Uterus (tissue), 4 donors: ENCODE results near the gene KLF7. TPM values are rescaled to one million over a fixed set of nuclear protein-coding genes. Genes with fewer than 3 reads are reported as not detected.

ENCODE experiments used
- DNase-seq, 2 donors: peaks; one replicate each; pipeline ENCODE4 v3.0.0-alpha.2; 2019 to 2020
- H3K27ac ChIP-seq, 2 donors: fragments of 200-600 bp; sonication (generic); 1 replicate in 1 of 2; 2 replicates in 1 of 2; pipeline ENCODE4 v1.5.1; 2016 to 2018
- H3K27me3 ChIP-seq, 2 donors: fragments of 200-600 bp; sonication (generic); one replicate each; pipeline ENCODE4 v1.5.1; 2018 to 2019; ENCODE audit warnings: control low read depth in 1 of 2
- H3K36me3 ChIP-seq, 2 donors: fragments of 200-600 bp; sonication (generic); one replicate each; pipeline ENCODE4 v1.5.1; 2019; ENCODE audit warnings: control low read depth in 1 of 2
- H3K4me1 ChIP-seq, 2 donors: fragments of 200-600 bp; sonication (generic); one replicate each; pipeline ENCODE4 v1.5.1; 2018 to 2019; ENCODE audit warnings: control low read depth in 1 of 2
- H3K4me3 ChIP-seq, 2 donors: fragments of 200-600 bp; sonication (generic); 1 replicate in 1 of 2; 2 replicates in 1 of 2; pipeline ENCODE4 v1.5.1; 2018 to 2019; ENCODE audit warnings: mild to moderate bottlenecking in 1 of 2
- H3K9me3 ChIP-seq, 2 donors: fragments of 200-600 bp; sonication (generic); one replicate each; pipeline ENCODE4 v1.5.1; 2019; ENCODE audit warnings: control low read depth in 1 of 2
- POLR2A ChIP-seq, 2 donors: fragments of 450-650 bp; IDR thresholded peaks; one replicate each; pipeline ENCODE4 v1.6.1; 2016; ENCODE audit warnings: antibody characterized with exemption in 2 of 2, mild to moderate bottlenecking in 1 of 2, moderate library complexity in 1 of 2
- intact Hi-C: fragments of 100-400 bp; cut with DNase I; formaldehyde crosslinking; loops from one replicate; pipeline ENCODE4 v1.15.1; 2023; ENCODE audit warnings: low total_unique reads
- total RNA-seq, 4 donors: library from RNA; depleted of rRNA in 3 of 4; stranded (reverse); fragments of >200 nt in 3 of 4; gene quantifications; one replicate each; pipeline versions ENCODE4 v1.1.0 to v1.2.4, GENCODE V29; 2014 to 2023
- TF ChIP-seq, protein P1 (sequence below), 4 experiments: fragments of 200-600 bp in 2 of 4; fragments of 450-650 bp in 2 of 4; sonication (generic) in 2 of 4; IDR thresholded peaks; one replicate each; pipeline ENCODE4 v1.5.1; 2016 to 2019; ENCODE audit warnings: antibody characterized with exemption in 4 of 4, mild to moderate bottlenecking in 2 of 4, moderate library complexity in 1 of 4
- donor health status: DM: yes; HTN: yes; CAD: no.

Gene KLF7
- total RNA-seq: 10 to 100 TPM; 20.9 to 96.0 (median 39.4) TPM

- peaks cover 0 to 7% of the 10 kb centered on the region in 2 donors for H3K4me1 ChIP-seq
- peak; percentile 49 to 59 for DNase-seq
Measured at GRCh38 chr2:207165121-207166038, at the start of gene KLF7. Gene KLF7, minus strand, starts transcription at chr2:207165948. Its CDS starts 380 bp downstream, at chr2:207165568.

DNA sequence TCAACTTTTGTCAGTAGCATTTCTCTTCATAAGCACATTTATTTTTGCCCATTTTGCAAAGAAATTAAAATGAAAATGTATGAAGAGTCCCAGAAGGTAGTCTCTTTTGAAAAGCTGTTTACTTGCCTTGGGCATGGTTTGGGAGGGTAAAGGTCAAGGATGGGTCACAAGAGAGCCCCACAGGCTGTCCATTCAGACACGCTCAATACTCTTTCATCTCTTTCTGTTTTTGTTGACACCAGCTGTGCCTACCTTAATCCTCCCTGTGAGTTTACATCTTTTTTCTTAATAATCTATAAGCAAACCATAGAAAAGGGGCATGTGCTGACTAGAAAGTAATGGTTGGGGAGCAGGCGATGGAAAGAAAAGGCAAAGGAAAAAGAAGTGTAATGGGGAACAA, 49.6 kb upstream of the KLF7 start:
- Histone ChIP-seq H3K27ac (no peak overlapping the region), H3K9me3 (no peaks in the 10 kb centered on the region), H3K4me1 (no peaks in the 10 kb centered on the region), H3K4me3 (no peak overlapping the region), H3K27me3 (no peaks in the 10 kb centered on the region), H3K36me3 (no peaks in the 10 kb centered on the region)
- intact Hi-C loops: no loop called here
- TF ChIP-seq POLR2A (IDR thresholded peaks at IDR 0.05): no peak
- TF ChIP-seq, protein P1, sequence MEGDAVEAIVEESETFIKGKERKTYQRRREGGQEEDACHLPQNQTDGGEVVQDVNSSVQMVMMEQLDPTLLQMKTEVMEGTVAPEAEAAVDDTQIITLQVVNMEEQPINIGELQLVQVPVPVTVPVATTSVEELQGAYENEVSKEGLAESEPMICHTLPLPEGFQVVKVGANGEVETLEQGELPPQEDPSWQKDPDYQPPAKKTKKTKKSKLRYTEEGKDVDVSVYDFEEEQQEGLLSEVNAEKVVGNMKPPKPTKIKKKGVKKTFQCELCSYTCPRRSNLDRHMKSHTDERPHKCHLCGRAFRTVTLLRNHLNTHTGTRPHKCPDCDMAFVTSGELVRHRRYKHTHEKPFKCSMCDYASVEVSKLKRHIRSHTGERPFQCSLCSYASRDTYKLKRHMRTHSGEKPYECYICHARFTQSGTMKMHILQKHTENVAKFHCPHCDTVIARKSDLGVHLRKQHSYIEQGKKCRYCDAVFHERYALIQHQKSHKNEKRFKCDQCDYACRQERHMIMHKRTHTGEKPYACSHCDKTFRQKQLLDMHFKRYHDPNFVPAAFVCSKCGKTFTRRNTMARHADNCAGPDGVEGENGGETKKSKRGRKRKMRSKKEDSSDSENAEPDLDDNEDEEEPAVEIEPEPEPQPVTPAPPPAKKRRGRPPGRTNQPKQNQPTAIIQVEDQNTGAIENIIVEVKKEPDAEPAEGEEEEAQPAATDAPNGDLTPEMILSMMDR (IDR thresholded peaks at IDR 0.05): no peak
- no peak for DNase-seq

More at GRCh38 chr2:207165121-207166038, at the start of gene KLF7:
- H3K4me3 ChIP-seq: peak within 1 kb of the TSS; percentile 87 to 89
- H3K36me3 ChIP-seq: no peaks in the 10 kb centered on the region
- peak in 1 of 2 donors; percentile 6 for TF ChIP-seq POLR2A (IDR thresholded peaks at IDR 0.05)
- TF ChIP-seq, protein P1 (IDR thresholded peaks at IDR 0.05): no peak
- no peaks in the 10 kb centered on the region for H3K9me3 ChIP-seq
- H3K27ac ChIP-seq: peak within 1 kb of the TSS; percentile 100
- intact Hi-C loops: no loop called here
- no peaks in the 10 kb centered on the region for H3K27me3 ChIP-seq

DNA sequence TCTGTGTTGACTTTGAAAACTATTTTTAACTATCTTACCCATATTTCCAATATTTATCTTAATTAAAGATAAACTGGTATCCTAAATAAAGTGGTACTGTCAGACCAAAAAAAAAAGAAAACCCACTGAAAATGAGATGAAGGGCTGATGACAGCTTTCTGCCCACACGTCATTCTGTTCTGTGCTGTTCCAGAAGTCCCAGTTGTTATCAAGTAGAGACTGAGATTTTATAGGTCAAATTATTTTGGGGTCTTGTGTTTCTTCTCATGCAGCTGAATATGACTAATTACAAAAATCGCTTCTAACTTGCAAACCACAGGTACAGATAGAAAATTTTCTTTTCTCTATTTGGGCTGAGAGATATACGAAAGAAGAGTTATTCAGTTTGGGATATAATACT, 48.7 kb upstream of the KLF7 start:
- intact Hi-C loops: no loop called here
- Histone ChIP-seq H3K4me3 (no peak overlapping the region), H3K4me1 (no peaks in the 10 kb centered on the region), H3K27ac (no peak overlapping the region), H3K27me3 (no peaks in the 10 kb centered on the region), H3K9me3 (no peaks in the 10 kb centered on the region), H3K36me3 (no peaks in the 10 kb centered on the region)
- no peak for DNase-seq
- no peak for TF ChIP-seq POLR2A (IDR thresholded peaks at IDR 0.05)
- TF ChIP-seq, protein P1 (IDR thresholded peaks at IDR 0.05): no peak

DNA sequence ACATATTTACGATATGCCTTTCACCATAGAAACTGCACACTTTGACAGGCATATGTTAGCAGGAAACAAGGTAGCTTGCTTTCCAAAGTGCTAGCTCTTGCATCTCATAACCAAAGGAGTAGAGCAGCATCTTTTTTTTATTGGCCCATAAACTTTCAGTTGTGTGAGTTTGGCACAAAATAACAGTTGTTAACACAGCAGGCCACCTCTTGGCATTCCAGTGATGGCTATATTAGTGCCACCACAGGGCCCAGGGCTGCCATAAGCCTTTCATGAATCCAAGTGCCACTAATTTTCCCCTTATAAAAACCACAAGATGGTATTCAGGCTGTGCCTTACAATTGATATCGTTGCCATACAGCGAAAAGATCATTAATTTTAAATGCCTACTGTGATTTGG, 40.3 kb upstream of the KLF7 start:
- DNase-seq: no peak
- Histone ChIP-seq H3K27me3 (no peaks in the 10 kb centered on the region), H3K9me3 (no peaks in the 10 kb centered on the region), H3K36me3 (no peaks in the 10 kb centered on the region), H3K27ac (no peak overlapping the region), H3K4me3 (no peak overlapping the region), H3K4me1 (no peaks in the 10 kb centered on the region)
- intact Hi-C loops: no loop called here
- TF ChIP-seq, protein P1 (IDR thresholded peaks at IDR 0.05): no peak
- no peak for TF ChIP-seq POLR2A (IDR thresholded peaks at IDR 0.05)
